HG02840 (cell line): ENCODE data around the gene LPO.

Experiments
- ATAC-seq: cut with Tn5 transposase; IDR thresholded peaks from one replicate; pipeline ENCODE4 v1.9.1; 2021; ENCODE audit warnings: mild to moderate bottlenecking, moderate library complexity, moderate number of reproducible peaks; ENCODE audit not compliant: unreplicated experiment, low FRiP score

The LPO gene

DNA sequence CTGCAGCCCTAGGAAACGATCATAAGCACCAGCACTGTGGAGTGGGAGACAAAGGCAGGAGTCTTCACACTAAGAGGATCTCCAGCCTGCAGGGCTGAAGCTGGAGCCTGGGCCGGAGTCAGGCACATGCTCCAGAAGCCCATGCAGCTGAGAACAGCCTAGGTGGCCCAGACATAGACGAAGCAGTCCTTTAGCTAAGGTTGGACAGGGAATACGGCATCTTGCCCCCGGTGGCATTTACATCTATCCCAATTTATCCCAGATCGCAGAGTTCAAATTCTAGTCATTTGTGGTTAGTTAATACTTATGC, 76.3 kb downstream of the LPO start:
- ATAC-seq = no peak

DNA sequence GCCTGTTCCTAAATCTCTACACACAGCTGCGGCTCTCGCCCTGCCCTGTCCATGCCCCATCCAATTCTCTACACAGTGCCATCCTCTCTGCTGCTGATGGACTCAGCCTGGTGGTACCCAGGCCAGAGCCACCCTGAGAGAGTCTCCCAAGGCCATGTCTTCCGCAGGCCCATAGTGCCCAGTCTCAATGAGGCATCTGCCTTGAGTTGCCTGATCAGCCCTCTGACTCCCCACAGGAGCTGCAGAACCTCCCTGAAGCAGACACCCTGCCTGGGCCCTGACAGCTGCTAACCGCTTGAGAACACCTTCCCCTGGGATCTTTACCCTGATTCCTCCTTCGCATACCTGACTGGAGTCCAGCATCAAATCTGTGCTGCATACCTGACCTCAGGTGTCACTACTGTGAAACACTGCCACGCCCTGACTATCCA, 76.9 kb downstream of the LPO start:
- no peak for ATAC-seq

DNA sequence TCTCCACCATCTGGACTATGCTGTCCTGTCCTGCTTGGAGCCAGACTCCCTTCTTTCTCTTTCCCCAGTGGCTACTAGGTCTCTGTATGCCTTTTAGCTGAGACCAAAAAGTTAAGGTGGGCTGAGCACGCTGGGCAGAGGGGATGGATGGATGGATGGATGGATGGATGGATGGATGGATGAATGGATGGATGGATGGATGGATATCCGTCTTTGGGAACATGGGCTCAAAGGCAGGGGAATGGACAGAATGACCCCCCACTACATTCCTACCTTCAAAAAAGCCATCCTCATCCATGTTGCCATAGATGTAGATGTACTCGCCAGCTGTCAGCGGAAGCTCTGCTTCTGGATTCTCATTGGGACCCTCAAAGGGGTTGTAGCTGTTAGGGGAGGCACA, 77.4 kb downstream of the LPO start:
- ATAC-seq = no peak

DNA sequence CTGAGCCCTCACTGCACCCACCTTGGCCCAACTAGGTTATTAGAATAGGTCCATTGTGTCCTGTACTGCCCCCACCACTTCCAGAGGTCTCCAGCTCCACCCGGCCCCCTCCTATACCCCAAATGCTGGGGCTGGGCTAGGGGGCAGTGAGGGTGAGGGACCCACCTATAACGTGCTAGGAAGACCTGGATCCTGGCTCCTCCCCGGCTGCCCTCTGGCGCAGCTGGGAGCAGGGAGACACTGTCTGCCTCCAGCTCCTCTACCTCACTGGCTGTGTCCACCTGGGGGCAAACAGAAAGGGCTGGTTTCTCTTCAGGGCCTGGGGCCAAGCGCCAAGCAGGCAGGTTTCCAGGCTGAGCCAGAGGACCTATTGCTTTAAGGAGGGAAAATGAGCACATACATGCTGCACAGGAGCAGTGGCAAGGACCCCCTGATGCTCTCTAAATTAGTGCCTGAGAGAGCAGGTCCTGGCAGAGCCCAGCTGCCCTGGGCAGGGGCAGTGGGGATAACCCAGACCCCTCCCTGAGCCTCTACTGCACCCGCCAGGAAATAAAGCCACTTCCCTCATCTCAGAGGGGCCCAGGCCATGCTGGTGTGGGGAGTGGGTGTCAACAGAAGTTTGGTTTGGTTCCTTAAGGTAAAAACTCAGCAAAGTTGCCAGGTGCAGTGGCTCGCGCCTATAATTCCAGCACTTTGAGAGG, 78.0 kb downstream of the LPO start:
- no peak for ATAC-seq

DNA sequence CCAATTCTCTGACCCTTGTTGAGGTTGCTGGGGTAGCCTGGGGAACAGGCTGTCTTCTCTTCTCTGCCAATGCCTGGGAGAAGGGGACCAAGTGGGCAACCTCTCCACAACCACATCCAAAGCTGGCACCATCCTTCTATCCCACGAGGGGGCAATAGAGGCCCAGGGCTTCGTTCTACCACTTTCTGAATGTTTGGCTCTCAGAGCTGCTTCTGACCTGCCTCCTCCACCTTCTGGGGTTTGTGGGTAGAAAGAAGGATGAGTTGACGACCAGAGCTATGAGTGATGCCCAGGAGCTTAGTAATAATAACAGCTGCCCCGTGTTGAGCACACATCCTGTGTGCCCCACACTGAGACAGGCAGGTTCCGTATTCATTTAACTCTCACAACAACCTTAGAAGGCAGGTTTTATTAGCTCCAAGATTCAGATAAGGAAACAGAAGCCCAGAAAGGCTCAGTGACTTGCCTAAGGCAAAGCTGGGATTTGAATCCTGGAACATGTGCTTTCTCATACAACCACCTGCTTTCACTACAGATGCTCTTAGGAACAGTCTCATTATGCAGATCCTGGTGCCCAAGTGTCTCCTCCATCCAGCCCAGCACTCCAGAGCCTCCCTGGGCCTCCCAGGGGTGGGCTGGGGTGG, 79.2 kb downstream of the LPO start:
- no peak for ATAC-seq

DNA sequence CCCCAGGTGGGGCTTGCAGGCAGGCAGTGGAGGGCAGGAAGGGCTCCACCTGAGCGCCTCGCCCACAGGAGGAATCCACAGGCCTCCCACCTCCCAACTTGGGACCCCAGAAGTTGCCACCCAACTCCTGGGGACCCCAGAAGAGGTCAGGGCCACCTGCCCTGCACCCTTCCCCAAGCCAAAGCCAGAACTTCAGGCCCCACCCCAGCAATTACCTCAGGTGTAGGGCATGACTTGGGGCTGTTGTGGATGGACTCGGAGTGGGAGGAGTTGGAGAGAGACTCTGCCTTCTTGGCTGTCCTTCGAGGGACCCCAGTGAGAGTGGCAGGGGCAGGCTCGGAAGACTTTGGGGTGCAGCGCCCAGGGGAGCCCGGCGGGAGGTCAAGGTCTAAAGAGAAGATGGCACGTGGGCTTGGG, 79.7 kb downstream of the LPO start:
- no peak for ATAC-seq
